ENCODE results near the gene GATM.

Gene GATM

DNA sequence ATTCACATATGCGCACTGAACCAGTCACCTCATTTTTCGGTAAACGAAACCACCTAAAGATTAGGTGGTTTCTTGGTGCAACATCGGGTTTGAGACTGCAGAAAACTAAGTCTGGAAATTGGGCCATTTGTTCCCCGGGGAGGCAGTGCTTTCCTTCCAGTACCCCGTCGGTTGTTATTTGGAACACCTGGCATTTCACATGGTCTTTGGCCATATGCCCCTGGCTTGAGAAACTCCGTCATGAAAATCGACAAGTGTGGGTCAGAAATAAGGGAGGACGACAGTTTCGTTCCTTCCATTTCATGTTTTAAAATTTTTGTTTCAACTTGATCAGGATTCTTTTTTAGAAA is 544 bp upstream of the GATM start:
- Histone ChIP-seq H3F3A (ENCODE audit: low read depth) (no peaks in the 10 kb centered on the region), H3K9me3 (ENCODE audit: insufficient read depth, low read depth, low read length) (no peaks in the 10 kb centered on the region), H3K9ac (ENCODE audit: low read depth, low read length, poor library complexity, severe bottlenecking) (no peak overlapping the region), H3K79me2 (ENCODE audit: insufficient read depth, low read length) (no peaks in the 10 kb centered on the region), H3K9me2 (replicated peaks; ENCODE audit: low read depth, low read length) (no peaks in the 10 kb centered on the region), H3K4me2 (ENCODE audit: low read depth, low read length, poor library complexity, severe bottlenecking) (no peak overlapping the region), H3K36me3 (ENCODE audit: insufficient read depth, low read length) (no peaks in the 10 kb centered on the region), H4K20me1 (ENCODE audit: insufficient read depth, low read length, poor library complexity, severe bottlenecking) (no peaks in the 10 kb centered on the region), H3K4me3 (ENCODE audit: low read length, poor library complexity, severe bottlenecking) (no peak overlapping the region), H2AFZ (ENCODE audit: low read length) (no peak overlapping the region), H3K4me1 (ENCODE audit: insufficient read depth, low read length, poor library complexity, severe bottlenecking) (no peaks in the 10 kb centered on the region), H3K27me3 (ENCODE audit: insufficient read depth, low read length, poor library complexity, severe bottlenecking) (no peaks in the 10 kb centered on the region)
- TF ChIP-seq EZH2phosphoT487 (IDR thresholded peaks at IDR 0.05; ENCODE audit: borderline replicate concordance) = no peak
- TF ChIP-seq, protein P1, sequence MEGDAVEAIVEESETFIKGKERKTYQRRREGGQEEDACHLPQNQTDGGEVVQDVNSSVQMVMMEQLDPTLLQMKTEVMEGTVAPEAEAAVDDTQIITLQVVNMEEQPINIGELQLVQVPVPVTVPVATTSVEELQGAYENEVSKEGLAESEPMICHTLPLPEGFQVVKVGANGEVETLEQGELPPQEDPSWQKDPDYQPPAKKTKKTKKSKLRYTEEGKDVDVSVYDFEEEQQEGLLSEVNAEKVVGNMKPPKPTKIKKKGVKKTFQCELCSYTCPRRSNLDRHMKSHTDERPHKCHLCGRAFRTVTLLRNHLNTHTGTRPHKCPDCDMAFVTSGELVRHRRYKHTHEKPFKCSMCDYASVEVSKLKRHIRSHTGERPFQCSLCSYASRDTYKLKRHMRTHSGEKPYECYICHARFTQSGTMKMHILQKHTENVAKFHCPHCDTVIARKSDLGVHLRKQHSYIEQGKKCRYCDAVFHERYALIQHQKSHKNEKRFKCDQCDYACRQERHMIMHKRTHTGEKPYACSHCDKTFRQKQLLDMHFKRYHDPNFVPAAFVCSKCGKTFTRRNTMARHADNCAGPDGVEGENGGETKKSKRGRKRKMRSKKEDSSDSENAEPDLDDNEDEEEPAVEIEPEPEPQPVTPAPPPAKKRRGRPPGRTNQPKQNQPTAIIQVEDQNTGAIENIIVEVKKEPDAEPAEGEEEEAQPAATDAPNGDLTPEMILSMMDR (conservative IDR thresholded peaks at IDR 0.05; ENCODE audit: low read length) = no peak

DNA sequence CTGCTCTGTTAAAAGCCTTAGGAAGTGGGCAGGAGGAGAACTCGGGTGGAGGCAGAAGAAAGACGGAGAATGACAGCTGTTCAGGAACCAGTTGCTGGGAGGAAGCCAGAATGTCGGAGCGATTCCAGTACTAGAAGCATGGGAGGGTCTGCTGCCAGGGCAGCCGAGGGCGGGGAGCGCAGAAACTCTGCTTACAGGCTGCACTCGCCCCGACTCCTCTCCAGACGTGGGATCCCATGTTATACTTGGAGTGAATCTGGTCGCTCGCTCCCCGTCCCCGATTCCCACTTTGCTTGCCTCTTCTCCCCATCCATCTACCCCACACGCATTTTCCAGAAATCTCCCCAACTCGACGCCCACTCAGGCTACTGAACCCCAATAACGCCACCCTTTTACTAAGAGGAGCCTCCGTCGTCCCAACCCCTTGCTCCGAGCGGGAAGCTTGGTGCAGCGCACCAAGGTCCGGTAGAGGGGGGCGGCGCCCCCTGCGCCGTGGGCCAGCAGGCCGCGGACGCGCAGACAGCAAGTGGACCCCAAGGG is 665 bp downstream of the GATM start:
- Histone ChIP-seq H3F3A (ENCODE audit: low read depth) (no peaks in the 10 kb centered on the region), H3K9me2 (replicated peaks; ENCODE audit: low read depth, low read length) (no peaks in the 10 kb centered on the region), H3K9me3 (ENCODE audit: insufficient read depth, low read depth, low read length) (no peaks in the 10 kb centered on the region), H3K4me3 (ENCODE audit: low read length, poor library complexity, severe bottlenecking) (no peak overlapping the region), H3K9ac (ENCODE audit: low read depth, low read length, poor library complexity, severe bottlenecking) (no peak overlapping the region), H3K27me3 (ENCODE audit: insufficient read depth, low read length, poor library complexity, severe bottlenecking) (no peaks in the 10 kb centered on the region), H4K20me1 (ENCODE audit: insufficient read depth, low read length, poor library complexity, severe bottlenecking) (no peaks in the 10 kb centered on the region), H3K79me2 (ENCODE audit: insufficient read depth, low read length) (no peaks in the 10 kb centered on the region), H3K36me3 (ENCODE audit: insufficient read depth, low read length) (no peaks in the 10 kb centered on the region), H2AFZ (ENCODE audit: low read length) (no peak overlapping the region), H3K4me2 (ENCODE audit: low read depth, low read length, poor library complexity, severe bottlenecking) (no peak overlapping the region), H3K4me1 (ENCODE audit: insufficient read depth, low read length, poor library complexity, severe bottlenecking) (no peaks in the 10 kb centered on the region)
- TF ChIP-seq EZH2phosphoT487 (IDR thresholded peaks at IDR 0.05; ENCODE audit: borderline replicate concordance) = no peak
- TF ChIP-seq, protein P1 (conservative IDR thresholded peaks at IDR 0.05; ENCODE audit: low read length) = no peak

DNA sequence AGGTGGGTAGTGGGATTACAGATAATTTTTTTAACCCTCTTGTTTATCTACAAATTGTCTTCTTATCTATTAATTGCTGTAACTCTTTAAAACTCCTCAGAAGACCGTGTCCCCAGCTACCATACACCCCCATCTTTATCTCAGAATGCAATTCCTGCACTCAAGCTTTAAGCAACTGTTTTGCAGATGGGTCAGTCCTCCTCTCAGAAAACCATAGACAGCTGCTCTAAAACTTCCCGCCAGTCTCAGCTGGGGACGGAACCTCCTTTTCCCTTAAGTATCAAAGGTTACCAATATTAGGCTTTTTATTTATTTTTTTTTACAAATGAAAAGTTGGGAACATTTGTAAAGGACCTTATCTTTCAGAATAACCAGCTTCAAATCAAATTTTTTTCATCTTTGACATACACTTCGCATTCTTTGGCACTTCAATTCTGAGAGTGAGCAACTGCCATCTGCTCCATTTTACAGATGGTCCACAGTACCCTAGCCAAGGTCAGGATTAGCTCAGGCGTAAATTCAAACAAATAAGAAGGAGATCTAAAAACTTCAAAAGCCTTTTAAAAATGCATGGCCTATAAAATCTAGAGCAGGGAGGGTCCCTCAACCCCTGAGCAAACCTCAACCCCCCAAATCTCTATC is 1.3 kb downstream of the GATM start:
- H2AFZ ChIP-seq (ENCODE audit: low read length) = no peak overlapping the region
- no peak overlapping the region for H3K4me2 ChIP-seq (ENCODE audit: low read depth, low read length, poor library complexity, severe bottlenecking)
- no peaks in the 10 kb centered on the region for H4K20me1 ChIP-seq (ENCODE audit: insufficient read depth, low read length, poor library complexity, severe bottlenecking)
- no peaks in the 10 kb centered on the region for H3K36me3 ChIP-seq (ENCODE audit: insufficient read depth, low read length)
- no peaks in the 10 kb centered on the region for H3F3A ChIP-seq (ENCODE audit: low read depth)
- H3K27me3 ChIP-seq (ENCODE audit: insufficient read depth, low read length, poor library complexity, severe bottlenecking) = no peaks in the 10 kb centered on the region
- no peaks in the 10 kb centered on the region for H3K9me3 ChIP-seq (ENCODE audit: insufficient read depth, low read depth, low read length)
- no peak overlapping the region for H3K9ac ChIP-seq (ENCODE audit: low read depth, low read length, poor library complexity, severe bottlenecking)
- TF ChIP-seq EZH2phosphoT487 (IDR thresholded peaks at IDR 0.05; ENCODE audit: borderline replicate concordance) = no peak
- TF ChIP-seq, protein P1 (conservative IDR thresholded peaks at IDR 0.05; ENCODE audit: low read length) = no peak
- no peak overlapping the region for H3K4me3 ChIP-seq (ENCODE audit: low read length, poor library complexity, severe bottlenecking)
- no peaks in the 10 kb centered on the region for H3K4me1 ChIP-seq (ENCODE audit: insufficient read depth, low read length, poor library complexity, severe bottlenecking)
- H3K9me2 ChIP-seq (replicated peaks; ENCODE audit: low read depth, low read length) = no peaks in the 10 kb centered on the region
- H3K79me2 ChIP-seq (ENCODE audit: insufficient read depth, low read length) = no peaks in the 10 kb centered on the region

Data from Loucy (cell line).